Measurements from ENCODE around the gene ERN1.

DNA sequence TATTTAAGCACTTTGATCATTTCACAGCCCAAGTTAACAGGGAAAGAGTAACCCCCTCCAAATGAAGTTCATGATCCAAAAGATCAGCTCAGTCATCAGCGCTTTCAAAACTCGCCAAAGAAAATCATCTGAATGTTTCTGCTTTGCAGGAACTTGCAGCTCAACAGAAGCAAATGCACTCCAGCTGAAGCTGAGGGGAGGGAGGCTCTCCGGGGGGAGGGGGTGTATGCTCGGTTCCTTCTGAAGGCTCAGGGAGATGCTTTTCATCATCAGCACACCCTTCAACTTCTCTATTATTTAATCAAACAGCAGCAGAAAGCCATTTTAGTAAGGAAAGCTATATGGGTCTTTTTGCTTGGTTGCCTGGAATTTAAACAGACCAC is 24.4 kb upstream of the ERN1 start:
- TF ChIP-seq CTCF (IDR thresholded peaks at IDR 0.05): no peak
- TF ChIP-seq POLR2A (IDR thresholded peaks at IDR 0.05): no peak
